HepG2 (cell line): Measurements from ENCODE around the gene RHEBL1. TPM values are rescaled to one million over a fixed set of nuclear protein-coding genes. Genes with fewer than 3 reads are reported as not detected.
A peak's percentile ranks its signal among the peaks of the same experiment; 100 is the strongest.

ENCODE experiments used
- ATAC-seq: fragments of 200-7000 bp; cut with Tn5 transposase; 3 replicates; pipeline ENCODE4 v1.9.1; 2020; ENCODE audit warnings: mild to moderate bottlenecking, moderate library complexity
- BruUV-seq: library from RNA; stranded (reverse); fragments of 400-500 nt; replicated peaks from 2 replicates; lab custom pipeline; 2021; lab: Mats Ljungman, UMichigan
- CTCF ChIA-PET: fragments of 300-600 bp; formaldehyde crosslinking; extraction: SDS; loops from one replicate; lab custom pipeline; 2021; ENCODE audit warnings: low total read pairs, inconsistent platforms, low intra/inter-chr PET ratio; lab: Yijun Ruan, JAX
- POLR2A ChIA-PET: fragments of 350-600 bp; sonication (Branson Sonifier 250); formaldehyde crosslinking; loops from one replicate; lab custom pipeline; 2020; ENCODE audit warnings: antibody characterized with exemption, inconsistent platforms; lab: Yijun Ruan, JAX
- DNase-seq: peaks from one replicate; pipeline ENCODE4 v3.0.0-alpha.2; 2015; ENCODE audit warnings: low spot score
- FAIRE-seq: peaks from 3 replicates; lab custom pipeline; 2011; peaks lifted over from hg19 to GRCh38; lab: Jason Lieb, UNC
- H2AFZ ChIP-seq: one replicate; pipeline ENCODE4 v1.6.1; 2011; ENCODE audit warnings: low read length, inconsistent platforms
- H3K27ac ChIP-seq: fragments of 300-600 bp; 3 replicates; pipeline ENCODE4 v1.8.0; 2011; ENCODE audit warnings: mixed run types, mild to moderate bottlenecking, mixed read lengths, low read length, inconsistent platforms; ENCODE audit not compliant: insufficient read depth; ENCODE audit errors: extremely low read length
- H3K27me3 ChIP-seq, 2 experiments: fragments of 200-600 bp in 1 of 2; 2 replicates in 1 of 2; 3 replicates in 1 of 2; pipeline versions ENCODE4 v1.6.0 to v1.8.0; 2011; ENCODE audit warnings: low read length in 2 of 2, mild to moderate bottlenecking in 2 of 2, moderate library complexity in 2 of 2, inconsistent platforms in 1 of 2; ENCODE audit not compliant: insufficient read depth in 2 of 2, control insufficient read depth in 1 of 2
- H3K36me3 ChIP-seq, 2 experiments: fragments of 200-600 bp in 1 of 2; replicated peaks in 1 of 2; 2 replicates in 1 of 2; 3 replicates in 1 of 2; pipeline versions ENCODE4 v1.5.1 to v1.8.0; 2011; ENCODE audit warnings: low read length in 2 of 2, inconsistent platforms in 1 of 2; ENCODE audit not compliant: insufficient read depth in 2 of 2, control insufficient read depth in 1 of 2
- H3K4me1 ChIP-seq: 2 replicates; pipeline ENCODE4 v1.5.1; 2012; ENCODE audit warnings: low read length, inconsistent platforms; ENCODE audit not compliant: insufficient read depth
- H3K4me2 ChIP-seq: 2 replicates; pipeline ENCODE4 v1.6.0; 2011; ENCODE audit warnings: low read depth, low read length, inconsistent platforms
- H3K4me3 ChIP-seq, 3 experiments: fragments of 200-600 bp in 1 of 3; sonication (generic), shearing (Covaris generic) in 1 of 3; replicated peaks in 1 of 3; 2 replicates each; pipeline ENCODE4 v1.5.1; 2011 to 2016; ENCODE audit warnings: low read length in 3 of 3, inconsistent platforms in 2 of 3, low read depth in 2 of 3, mild to moderate bottlenecking in 2 of 3, control low read depth in 1 of 3, mixed read lengths in 1 of 3; ENCODE audit not compliant: insufficient read depth in 1 of 3
- H3K79me2 ChIP-seq: one replicate; pipeline ENCODE4 v1.6.1; 2011; ENCODE audit warnings: low read length, inconsistent platforms; ENCODE audit not compliant: insufficient read depth
- H3K9ac ChIP-seq: 2 replicates; pipeline ENCODE4 v1.6.0; 2011; ENCODE audit warnings: mild to moderate bottlenecking, low read depth, low read length, inconsistent platforms; ENCODE audit not compliant: insufficient read depth
- H3K9me3 ChIP-seq: 2 replicates; pipeline ENCODE4 v1.5.1; 2012; ENCODE audit warnings: mild to moderate bottlenecking, low read length
- H4K20me1 ChIP-seq: 2 replicates; pipeline ENCODE4 v1.6.0; 2011; ENCODE audit warnings: inconsistent platforms, mild to moderate bottlenecking, low read length, moderate library complexity; ENCODE audit not compliant: insufficient read depth
- GLI4 ChIP-seq: sonication (generic); formaldehyde crosslinking; IDR thresholded peaks from 2 replicates; pipeline ENCODE4 v1.5.1; 2020; ENCODE audit warnings: missing genetic modification reagents, mild to moderate bottlenecking, moderate library complexity, borderline replicate concordance
- HDAC1 ChIP-seq: sonication (generic); formaldehyde crosslinking; IDR thresholded peaks from 2 replicates; pipeline ENCODE4 v1.5.1; 2020; ENCODE audit warnings: mild to moderate bottlenecking, missing genetic modification reagents
- MXD4 ChIP-seq: IDR thresholded peaks from 2 replicates; pipeline ENCODE4 v1.6.1; 2016; ENCODE audit warnings: mild to moderate bottlenecking, missing biosample characterization, missing genetic modification reagents
- SOX13 ChIP-seq, 3 experiments: fragments of 450-650 bp in 1 of 3; sonication (generic) in 1 of 3; formaldehyde crosslinking in 1 of 3; IDR thresholded peaks in 2 of 3; conservative IDR thresholded peaks in 1 of 3; 2 replicates each; pipeline versions ENCODE4 v1.5.0 to v1.6.1; 2016 to 2020; ENCODE audit warnings: antibody characterized with exemption in 1 of 3, mild to moderate bottlenecking in 1 of 3, missing compliant biosample characterization in 1 of 3, missing genetic modification reagents in 1 of 3, moderate library complexity in 1 of 3
- ZFP37 ChIP-seq: sonication (generic); formaldehyde crosslinking; IDR thresholded peaks from 2 replicates; pipeline ENCODE4 v1.4.0; 2020; ENCODE audit warnings: missing genetic modification reagents, borderline replicate concordance
- ZFP90 ChIP-seq: sonication (generic); formaldehyde crosslinking; IDR thresholded peaks from 2 replicates; pipeline ENCODE4 v1.8.0; 2022; ENCODE audit warnings: missing genetic modification reagents, mild to moderate bottlenecking, inconsistent platforms, borderline replicate concordance
- ZNF12 ChIP-seq: sonication (generic); formaldehyde crosslinking; IDR thresholded peaks from 2 replicates; pipeline ENCODE4 v1.5.0; 2020; ENCODE audit warnings: missing genetic modification reagents
- ZNF296 ChIP-seq: sonication (generic); formaldehyde crosslinking; conservative IDR thresholded peaks from 2 replicates; pipeline ENCODE4 v1.5.0; 2020; ENCODE audit warnings: mild to moderate bottlenecking, missing genetic modification reagents
- ZNF558 ChIP-seq: sonication (generic); formaldehyde crosslinking; IDR thresholded peaks from 2 replicates; pipeline ENCODE4 v1.9.0; 2022; ENCODE audit warnings: mild to moderate bottlenecking, missing genetic modification reagents, borderline replicate concordance
- ZNF577 ChIP-seq: sonication (generic); formaldehyde crosslinking; IDR thresholded peaks from 2 replicates; pipeline ENCODE4 v1.4.0; 2020; ENCODE audit warnings: mild to moderate bottlenecking, low read depth, missing genetic modification reagents, borderline replicate concordance
- ZNF652 ChIP-seq: IDR thresholded peaks from 2 replicates; pipeline ENCODE4 v1.6.1; 2016; ENCODE audit warnings: low read depth, borderline replicate concordance
- WGBS: methylation state at CpG from one replicate; pipeline ENCODE4 v1.1.6; 2017; ENCODE audit warnings: low lambda C conversion rate; 5-methylcytosine and 5-hydroxymethylcytosine counted together
- in situ Hi-C: cut with HindIII; loops from 2 replicates; pipeline ENCODE4 v1.10.0; 2017; ENCODE audit warnings: low pct_unique_long_range_greater_than_20kb; ENCODE audit not compliant: extremely low pct_ligation_motif_present
- intact Hi-C: fragments of 100-400 bp; cut with micrococcal nuclease; formaldehyde crosslinking; loops from one replicate; pipeline ENCODE4 v1.10.0; 2022; ENCODE audit not compliant: unreplicated experiment
- polyA plus RNA-seq, 8 experiments: library from polyadenylated mRNA; depleted of rRNA in 3 of 8; stranded (reverse) in 7 of 8; unstranded in 1 of 8; fragments of >200 nt; fragmentation: Illumina TruSeq in 4 of 8; extraction: Trizol in 4 of 8; gene quantifications; 2 replicates each; pipeline versions ENCODE4 v1.2.1 to v1.2.3, GENCODE V29; 2011 to 2016; ENCODE audit warnings: low read depth in 4 of 8, missing spikeins in 1 of 8, mixed read lengths in 1 of 8; ENCODE audit not compliant: insufficient read depth in 1 of 8
- total RNA-seq, 5 experiments: library from RNA; depleted of rRNA; stranded (reverse); fragments of >200 nt; fragmentation: Illumina TruSeq; extraction: Trizol; gene quantifications; 2 replicates each; pipeline ENCODE4 v1.2.3, GENCODE V29; 2016; ENCODE audit warnings: low read depth in 1 of 5
- TF ChIP-seq, protein P1 (sequence below): fragments of 450-650 bp; IDR thresholded peaks from 2 replicates; pipeline ENCODE4 v1.6.1; 2017
- TF ChIP-seq, protein P2 (sequence below), 2 experiments: fragments of 450-650 bp in 1 of 2; sonication (generic) in 1 of 2; formaldehyde crosslinking; IDR thresholded peaks; 2 replicates each; pipeline versions ENCODE4 v1.5.0 to v1.8.0; 2020 to 2022; ENCODE audit warnings: mild to moderate bottlenecking in 1 of 2, missing genetic modification reagents in 1 of 2
- TF ChIP-seq, protein P3 (sequence below): IDR thresholded peaks from 2 replicates; pipeline ENCODE4 v1.6.1; 2016; ENCODE audit warnings: mild to moderate bottlenecking, missing biosample characterization, missing genetic modification reagents

The RHEBL1 gene
- total and polyA plus RNA-seq, 2 of the 13 experiments (the other 11 are each of a cell fraction or from before 2014, with no cell fraction given) = 1.4 to 2.5 TPM

DNA sequence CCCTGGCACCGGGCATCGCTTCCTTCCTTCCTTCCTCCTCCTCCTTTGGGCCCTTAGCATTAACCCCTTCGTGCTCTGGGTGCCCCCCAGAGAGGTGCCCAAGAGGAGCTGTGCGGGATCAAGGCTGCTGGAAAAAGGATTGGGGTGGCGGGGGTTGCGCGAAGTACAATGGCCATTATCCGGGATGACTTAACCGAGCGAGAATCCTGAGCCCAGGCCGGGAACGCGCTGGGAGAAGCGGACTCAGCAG is 22.0 kb upstream of the RHEBL1 start:
- Histone ChIP-seq H3K9me3 (no peaks in the 10 kb centered on the region), H3K4me1 (peaks cover 52% of the 10 kb centered on the region), H3K36me3 (no peaks in the 10 kb centered on the region)
- ATAC-seq (no peak), FAIRE-seq (no peak), DNase-seq (no peak)
- no TSS peak for BruUV-seq
- intact Hi-C loops = no loop called here
- 2% methylated on average over 14 of the region's 14 CpGs for WGBS
- CTCF ChIA-PET = no interaction called here
- TF ChIP-seq ZNF652 (CRISPR knock-in tag) (peak; percentile 75), HDAC1 (CRISPR knock-in tag) (peak; percentile 36; the same call in 1 of the 2 replicates), SOX13 (IDR thresholded peaks at IDR 0.05) (no peak), SOX13 (CRISPR knock-in tag; conservative IDR thresholded peaks at IDR 0.05 in 1 of 2, IDR thresholded peaks at IDR 0.05 in 1 of 2) (0 out of 4 replicates have a peak, but pooled peaks of 1 of the 2 experiments have one; percentile 1), MXD4 (CRISPR knock-in tag) (no peak)
- TF ChIP-seq, all 625 proteins: peak for 3
- H3K4me3 ChIP-seq = peak overlapping the region; percentile 39 to 70 (median 50); a peak in 5 of 6 replicates
- no peak overlapping the region for H3K9ac ChIP-seq
- H4K20me1 ChIP-seq = no peaks in the 10 kb centered on the region
- H2AFZ ChIP-seq = no peak overlapping the region
- H3K27ac ChIP-seq = no peak overlapping the region
- peak overlapping the region; percentile 94 for H3K4me2 ChIP-seq
- no peaks in the 10 kb centered on the region for H3K79me2 ChIP-seq
- in situ Hi-C loops = no loop called here
- peaks cover 12 to 70% of the 10 kb centered on the region in 2 experiments; a peak in 4 of 5 replicates for H3K27me3 ChIP-seq
- POLR2A ChIA-PET = interaction anchor here (0.9 to 2.0 kb wide), 3 partner anchors 18 to 38 kb away, joined by 4 to 5 read pairs (median 5); no protein-coding TSS in a partner anchor

DNA sequence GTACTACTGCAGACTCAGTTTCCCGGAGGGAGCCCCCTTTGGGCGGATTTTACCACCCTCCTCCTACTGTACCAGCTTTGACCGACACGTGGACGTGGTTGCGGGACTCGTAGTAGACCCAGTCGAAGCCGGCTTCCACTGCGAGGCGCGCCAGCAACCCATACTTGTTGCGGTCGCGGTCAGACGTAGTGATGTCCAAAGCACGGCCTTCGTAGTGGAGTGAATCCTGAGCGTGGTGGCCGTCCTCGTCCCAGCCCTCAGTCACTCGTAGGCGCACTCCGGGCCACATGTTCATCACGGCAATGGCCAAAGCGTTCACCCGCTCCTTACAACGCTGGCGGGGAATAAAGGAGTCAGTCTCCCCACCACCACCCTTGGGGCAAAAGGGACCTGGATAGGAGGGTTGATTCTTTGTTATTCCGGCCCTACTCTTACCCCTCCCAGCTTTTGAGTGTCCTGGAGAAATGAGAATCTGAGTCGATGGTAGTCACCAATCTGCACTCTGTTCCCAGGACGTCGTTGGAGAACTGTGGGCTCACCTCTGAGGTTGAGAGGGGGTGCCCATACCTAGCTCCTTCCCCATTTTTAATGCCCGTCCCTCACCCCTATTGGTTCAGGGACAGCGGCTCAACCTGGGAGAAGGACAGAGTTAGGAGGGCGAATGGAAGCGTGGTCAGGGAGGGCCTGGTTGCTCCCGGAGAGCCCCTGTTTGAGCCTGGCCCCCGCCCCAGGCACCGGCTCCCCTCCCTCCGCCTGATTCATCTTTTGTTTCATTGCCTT is 21.5 kb upstream of the RHEBL1 start:
- 37% methylated on average over 18 of the region's 41 CpGs for whole genome bisulfite sequencing
- H3K4me3 ChIP-seq = peak overlapping the region in 2 of 3 experiments; percentile 50 to 70; a peak in 2 of 6 replicates
- H3K9me3 ChIP-seq = no peaks in the 10 kb centered on the region
- 0 out of 3 replicates have a peak, but pooled peaks have one; percentile 4 for ATAC-seq
- no peak overlapping the region for H3K27ac ChIP-seq
- in situ Hi-C loops (no loop called here), intact Hi-C loops (no loop called here)
- POLR2A ChIA-PET = interaction anchor here (1.1 to 2.0 kb wide), 2 partner anchors 28 to 39 kb away, joined by 4 to 5 read pairs; no protein-coding TSS in a partner anchor
- no TSS peak for BruUV-seq
- no peak for FAIRE-seq
- H3K79me2 ChIP-seq = no peaks in the 10 kb centered on the region
- H3K9ac ChIP-seq = no peak overlapping the region
- H3K36me3 ChIP-seq = no peaks in the 10 kb centered on the region
- H3K4me2 ChIP-seq = peak overlapping the region; percentile 94
- no peak overlapping the region for H2AFZ ChIP-seq
- H3K27me3 ChIP-seq = peaks cover 12 to 70% of the 10 kb centered on the region in 2 experiments; a peak in 4 of 5 replicates
- CTCF ChIA-PET = no interaction called here
- peaks cover 52% of the 10 kb centered on the region for H3K4me1 ChIP-seq
- no peaks in the 10 kb centered on the region for H4K20me1 ChIP-seq
- no peak for DNase-seq
- TF ChIP-seq ZFP90 (CRISPR knock-in tag) = no peak
- TF ChIP-seq ZNF12 = no peak
- TF ChIP-seq ZNF577 (CRISPR knock-in tag) = no peak
- TF ChIP-seq ZNF296 (CRISPR knock-in tag) = no peak
- TF ChIP-seq, protein P1, sequence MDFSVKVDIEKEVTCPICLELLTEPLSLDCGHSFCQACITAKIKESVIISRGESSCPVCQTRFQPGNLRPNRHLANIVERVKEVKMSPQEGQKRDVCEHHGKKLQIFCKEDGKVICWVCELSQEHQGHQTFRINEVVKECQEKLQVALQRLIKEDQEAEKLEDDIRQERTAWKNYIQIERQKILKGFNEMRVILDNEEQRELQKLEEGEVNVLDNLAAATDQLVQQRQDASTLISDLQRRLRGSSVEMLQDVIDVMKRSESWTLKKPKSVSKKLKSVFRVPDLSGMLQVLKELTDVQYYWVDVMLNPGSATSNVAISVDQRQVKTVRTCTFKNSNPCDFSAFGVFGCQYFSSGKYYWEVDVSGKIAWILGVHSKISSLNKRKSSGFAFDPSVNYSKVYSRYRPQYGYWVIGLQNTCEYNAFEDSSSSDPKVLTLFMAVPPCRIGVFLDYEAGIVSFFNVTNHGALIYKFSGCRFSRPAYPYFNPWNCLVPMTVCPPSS = no peak
- no peak for TF ChIP-seq ZFP37 (CRISPR knock-in tag)
- TF ChIP-seq, protein P2, sequence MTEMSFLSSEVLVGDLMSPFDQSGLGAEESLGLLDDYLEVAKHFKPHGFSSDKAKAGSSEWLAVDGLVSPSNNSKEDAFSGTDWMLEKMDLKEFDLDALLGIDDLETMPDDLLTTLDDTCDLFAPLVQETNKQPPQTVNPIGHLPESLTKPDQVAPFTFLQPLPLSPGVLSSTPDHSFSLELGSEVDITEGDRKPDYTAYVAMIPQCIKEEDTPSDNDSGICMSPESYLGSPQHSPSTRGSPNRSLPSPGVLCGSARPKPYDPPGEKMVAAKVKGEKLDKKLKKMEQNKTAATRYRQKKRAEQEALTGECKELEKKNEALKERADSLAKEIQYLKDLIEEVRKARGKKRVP (CRISPR knock-in tag; IDR thresholded peaks at IDR 0.05) = no peak
- no peak for TF ChIP-seq GLI4
- TF ChIP-seq, protein P3, sequence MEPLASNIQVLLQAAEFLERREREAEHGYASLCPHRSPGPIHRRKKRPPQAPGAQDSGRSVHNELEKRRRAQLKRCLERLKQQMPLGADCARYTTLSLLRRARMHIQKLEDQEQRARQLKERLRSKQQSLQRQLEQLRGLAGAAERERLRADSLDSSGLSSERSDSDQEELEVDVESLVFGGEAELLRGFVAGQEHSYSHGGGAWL = no peak
- TF ChIP-seq ZNF558 (CRISPR knock-in tag) = no peak
